ENCODE results near the gene ADTRP.

ADTRP gene

GRCh38 chr6:11727346-11727997 is 51.1 kb downstream of the ADTRP start:
- H3K27ac ChIP-seq = no peak overlapping the region
- TF ChIP-seq ZFX (IDR thresholded peaks at IDR 0.05) = no peak
- TF ChIP-seq, protein P1, sequence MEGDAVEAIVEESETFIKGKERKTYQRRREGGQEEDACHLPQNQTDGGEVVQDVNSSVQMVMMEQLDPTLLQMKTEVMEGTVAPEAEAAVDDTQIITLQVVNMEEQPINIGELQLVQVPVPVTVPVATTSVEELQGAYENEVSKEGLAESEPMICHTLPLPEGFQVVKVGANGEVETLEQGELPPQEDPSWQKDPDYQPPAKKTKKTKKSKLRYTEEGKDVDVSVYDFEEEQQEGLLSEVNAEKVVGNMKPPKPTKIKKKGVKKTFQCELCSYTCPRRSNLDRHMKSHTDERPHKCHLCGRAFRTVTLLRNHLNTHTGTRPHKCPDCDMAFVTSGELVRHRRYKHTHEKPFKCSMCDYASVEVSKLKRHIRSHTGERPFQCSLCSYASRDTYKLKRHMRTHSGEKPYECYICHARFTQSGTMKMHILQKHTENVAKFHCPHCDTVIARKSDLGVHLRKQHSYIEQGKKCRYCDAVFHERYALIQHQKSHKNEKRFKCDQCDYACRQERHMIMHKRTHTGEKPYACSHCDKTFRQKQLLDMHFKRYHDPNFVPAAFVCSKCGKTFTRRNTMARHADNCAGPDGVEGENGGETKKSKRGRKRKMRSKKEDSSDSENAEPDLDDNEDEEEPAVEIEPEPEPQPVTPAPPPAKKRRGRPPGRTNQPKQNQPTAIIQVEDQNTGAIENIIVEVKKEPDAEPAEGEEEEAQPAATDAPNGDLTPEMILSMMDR (conservative IDR thresholded peaks at IDR 0.05) = no peak

- H3K27ac ChIP-seq = no peak overlapping the region
- TF ChIP-seq, protein P1 (conservative IDR thresholded peaks at IDR 0.05) = no peak
- no peak for TF ChIP-seq ZFX (IDR thresholded peaks at IDR 0.05)
These were observed 54.3 kb downstream of the ADTRP start for GRCh38 chr6:11724286-11724685.

- H3K27ac ChIP-seq = no peak overlapping the region
- no peak for TF ChIP-seq ZFX (IDR thresholded peaks at IDR 0.05)
- TF ChIP-seq, protein P1 (conservative IDR thresholded peaks at IDR 0.05) = no peak
These were observed 55.6 kb downstream of the ADTRP start for GRCh38 chr6:11722805-11723631.

DNA sequence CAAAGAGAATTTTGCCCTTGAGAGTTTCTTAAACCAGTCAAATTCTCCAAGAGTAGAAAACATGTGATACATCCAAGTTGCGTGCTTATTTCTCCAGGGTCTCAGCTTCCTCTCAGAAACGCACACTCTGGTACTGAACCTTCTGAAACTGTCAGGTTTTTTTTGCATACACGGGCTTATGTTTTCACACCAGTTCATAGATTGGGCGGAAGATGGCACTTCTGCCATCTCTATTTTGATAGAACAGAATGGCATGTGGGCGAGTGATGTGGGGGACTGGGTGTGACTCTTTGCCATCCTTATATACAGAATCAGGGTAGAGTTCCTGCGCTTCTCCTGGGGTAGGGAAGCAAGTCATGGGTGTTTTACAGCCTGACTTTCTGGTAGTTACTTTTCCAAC is 56.4 kb downstream of the ADTRP start:
- H3K27ac ChIP-seq = no peak overlapping the region
- TF ChIP-seq ZFX (IDR thresholded peaks at IDR 0.05) = no peak

GRCh38 chr6:11718463-11718862 is 60.1 kb downstream of the ADTRP start:
- no peak overlapping the region for H3K27ac ChIP-seq
- TF ChIP-seq ZFX (IDR thresholded peaks at IDR 0.05) = no peak

DNA sequence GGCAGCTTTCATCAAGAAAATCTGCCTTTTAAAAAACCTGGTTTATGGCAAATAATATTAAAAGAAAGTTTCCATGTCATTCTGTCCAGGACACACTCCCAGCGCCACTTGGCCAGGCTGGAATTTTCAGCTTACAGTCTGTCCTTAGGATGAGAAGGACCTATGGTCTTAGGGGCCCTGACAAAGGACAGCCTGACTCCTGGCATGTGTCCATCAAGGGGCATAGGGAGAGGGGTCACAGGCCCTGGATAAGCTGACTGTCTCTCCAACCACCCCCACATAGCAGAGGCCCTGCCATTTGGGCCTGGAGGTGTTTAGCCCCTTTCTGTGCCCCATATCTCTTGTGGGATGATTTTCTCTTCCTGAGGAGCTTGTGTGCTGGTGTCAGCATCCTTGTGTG is 60.6 kb downstream of the ADTRP start:
- TF ChIP-seq, protein P1 (conservative IDR thresholded peaks at IDR 0.05) = no peak
- no peak for TF ChIP-seq ZFX (IDR thresholded peaks at IDR 0.05)
- no peak overlapping the region for H3K27ac ChIP-seq

DNA sequence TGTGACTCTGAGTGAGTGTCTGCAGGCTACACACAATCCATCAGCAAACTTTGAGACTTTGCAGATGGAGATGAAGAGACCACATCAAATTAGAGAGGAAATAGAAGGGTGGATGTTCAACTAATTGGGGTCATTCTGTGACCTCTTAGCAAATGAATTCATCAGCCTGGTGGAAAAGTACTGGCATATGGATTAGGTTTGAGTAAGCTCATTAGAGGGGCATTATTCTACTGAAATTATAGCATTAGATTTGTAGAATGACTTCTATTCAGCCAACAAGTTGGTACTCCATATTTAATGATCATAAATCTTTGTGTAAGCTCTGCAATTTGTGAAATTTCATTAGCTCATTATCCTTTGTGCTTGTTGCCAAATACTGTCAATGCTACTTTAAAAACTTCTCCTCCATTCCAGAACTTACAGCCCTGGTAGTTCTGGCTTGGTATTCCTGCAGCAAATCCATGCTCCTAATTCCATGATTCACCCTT is 63.8 kb downstream of the ADTRP start:
- no peak overlapping the region for H3K27ac ChIP-seq
- TF ChIP-seq ZFX (IDR thresholded peaks at IDR 0.05) = no peak
- TF ChIP-seq, protein P1 (conservative IDR thresholded peaks at IDR 0.05) = no peak

DNA sequence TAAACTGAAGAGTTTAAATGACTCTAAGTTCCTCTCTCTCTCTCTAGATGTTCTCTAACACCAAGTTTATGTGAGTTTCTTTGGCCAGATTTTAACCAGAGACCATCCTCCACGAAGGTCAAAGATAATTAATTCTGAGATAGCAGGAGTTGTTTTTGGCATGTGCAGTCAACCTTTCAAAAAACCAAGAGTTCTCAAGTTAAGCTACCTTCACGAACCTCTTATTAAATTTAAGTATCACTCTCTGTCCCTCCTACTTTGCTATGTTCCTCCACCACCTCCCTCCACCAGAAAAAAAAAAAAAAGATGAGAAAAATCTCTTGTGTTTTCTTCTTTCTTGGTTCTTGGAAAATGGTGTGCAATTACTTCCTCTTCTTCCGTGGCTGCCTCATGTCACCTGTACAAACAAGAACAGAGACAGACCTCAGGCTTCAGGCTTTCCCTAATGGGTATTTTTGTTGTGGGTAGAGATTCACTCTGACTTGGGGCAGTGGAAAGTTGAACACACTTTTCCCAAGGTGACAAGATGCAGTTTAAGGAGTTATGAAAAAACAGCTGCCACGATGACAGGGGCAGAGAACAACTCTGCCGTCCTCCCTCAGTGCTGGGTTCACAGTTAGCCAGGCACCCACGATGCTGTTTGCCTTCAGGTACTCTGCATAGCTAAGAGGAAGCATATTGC is 64.3 kb downstream of the ADTRP start:
- no peak for TF ChIP-seq ZFX (IDR thresholded peaks at IDR 0.05)
- TF ChIP-seq, protein P1 (conservative IDR thresholded peaks at IDR 0.05) = no peak

More for the DNA sequence above, 64.3 kb downstream of the ADTRP start:
- no peak overlapping the region for H3K27ac ChIP-seq
